ENCODE measurements around the gene AKR7A2.

The AKR7A2 gene

DNA sequence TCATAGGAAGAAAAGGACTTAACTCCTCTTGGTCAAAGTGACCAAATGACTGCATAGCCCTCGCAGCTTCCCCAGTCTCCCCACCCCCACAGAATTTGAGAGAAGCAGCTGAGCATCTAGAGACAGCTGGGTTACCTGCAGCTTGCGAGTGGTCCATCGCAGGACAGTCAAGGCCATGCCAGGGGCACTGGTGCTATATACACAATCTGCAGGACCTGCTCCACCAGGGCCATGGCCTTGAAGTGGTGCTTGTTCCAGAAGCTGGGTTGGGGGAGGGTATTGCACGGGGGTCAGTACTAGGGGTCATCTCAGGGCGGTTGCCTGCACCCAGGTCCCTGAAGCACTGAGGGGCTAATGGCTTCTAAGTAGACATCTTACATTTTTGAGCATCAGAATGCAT lies 49.9 kb downstream of the AKR7A2 start:
- no CpG with 5 or more reads among the region's 5 CpGs for WGBS, 2 donors (ENCODE audit: extremely low coverage in 2 of 2, insufficient read length in 2 of 2, insufficient replicate concordance in 1 of 2)
- H3K18ac ChIP-seq (ENCODE audit: low read length) = no peak overlapping the region
- no peaks in the 10 kb centered on the region for H3K9me3 ChIP-seq (replicated peaks in 1 of 2; ENCODE audit: control insufficient read depth in 2 of 2, insufficient read depth in 1 of 2, low read depth in 1 of 2, low read length in 2 of 2)
- H3K9ac ChIP-seq (ENCODE audit: low read depth, low read length, poor library complexity) = no peak overlapping the region
- H2BK120ac ChIP-seq (ENCODE audit: low read depth, low read length) = no peak overlapping the region
- no peak for DNase-seq (ENCODE audit: low spot score)
- H3K79me1 ChIP-seq (ENCODE audit: low read depth, low read length) = no peaks in the 10 kb centered on the region
- no peak overlapping the region for H3K4ac ChIP-seq (ENCODE audit: low read length)
- H3K4me1 ChIP-seq (ENCODE audit: control insufficient read depth in 2 of 2, insufficient read depth in 1 of 2, low read depth in 1 of 2, low read length in 2 of 2) = no peaks in the 10 kb centered on the region
- H3K36me3 ChIP-seq (replicated peaks in 1 of 2; ENCODE audit: control insufficient read depth in 2 of 2, insufficient read depth in 2 of 2, low read length in 2 of 2) = peaks cover 23 to 41% of the 10 kb centered on the region in 2 donors
- peaks cover 0 to 2% (median 0%) of the 10 kb centered on the region in 3 experiments for H3K27me3 ChIP-seq (ENCODE audit: control insufficient read depth in 3 of 3, insufficient read depth in 3 of 3, low read depth in 1 of 3, low read length in 3 of 3)
- no peak overlapping the region for H2AFZ ChIP-seq (ENCODE audit: low read length)
- no peak overlapping the region for H2BK12ac ChIP-seq (ENCODE audit: low read length)
- no peak overlapping the region for H4K8ac ChIP-seq (ENCODE audit: low read depth, low read length)
- no peak overlapping the region for H3K14ac ChIP-seq (ENCODE audit: low read length)
- no peak overlapping the region for H3K23ac ChIP-seq (ENCODE audit: low read depth, low read length, poor library complexity)
- H3K27ac ChIP-seq (replicated peaks; ENCODE audit: low read length) = no peak overlapping the region
- H3K4me3 ChIP-seq (ENCODE audit: low read length in 2 of 2) = no peak overlapping the region
- no peak overlapping the region for H2AK5ac ChIP-seq (ENCODE audit: low read depth, low read length)
- H2BK5ac ChIP-seq (ENCODE audit: low read length) = no peak overlapping the region
- H4K91ac ChIP-seq (ENCODE audit: low read depth, low read length, poor library complexity) = no peak overlapping the region
- no peak overlapping the region for H2BK15ac ChIP-seq (ENCODE audit: low read length)
- H3K4me2 ChIP-seq (ENCODE audit: insufficient read depth, low read length, poor library complexity, severe bottlenecking) = no peak overlapping the region

- Histone ChIP-seq H3K27me3 (ENCODE audit: control insufficient read depth in 3 of 3, insufficient read depth in 3 of 3, low read depth in 1 of 3, low read length in 3 of 3) (peaks cover 0 to under 1% (median 0%) of the 10 kb centered on the region in 3 experiments), H3K4me2 (ENCODE audit: insufficient read depth, low read length, poor library complexity, severe bottlenecking) (no peak overlapping the region), H3K4me1 (ENCODE audit: control insufficient read depth in 2 of 2, insufficient read depth in 1 of 2, low read depth in 1 of 2, low read length in 2 of 2) (no peaks in the 10 kb centered on the region), H3K14ac (ENCODE audit: low read length) (no peak overlapping the region), H3K9ac (ENCODE audit: low read depth, low read length, poor library complexity) (no peak overlapping the region), H3K4me3 (ENCODE audit: low read length in 2 of 2) (no peak overlapping the region), H3K4ac (ENCODE audit: low read length) (no peak overlapping the region), H4K91ac (ENCODE audit: low read depth, low read length, poor library complexity) (no peak overlapping the region), H3K36me3 (replicated peaks in 1 of 2; ENCODE audit: control insufficient read depth in 2 of 2, insufficient read depth in 2 of 2, low read length in 2 of 2) (peaks cover 36 to 56% of the 10 kb centered on the region in 2 donors), H2BK5ac (ENCODE audit: low read length) (no peak overlapping the region), H3K79me1 (ENCODE audit: low read depth, low read length) (peaks cover 2% of the 10 kb centered on the region), H4K8ac (ENCODE audit: low read depth, low read length) (no peak overlapping the region), H2AFZ (ENCODE audit: low read length) (no peak overlapping the region), H3K18ac (ENCODE audit: low read length) (no peak overlapping the region), H2BK15ac (ENCODE audit: low read length) (no peak overlapping the region), H3K9me3 (replicated peaks in 1 of 2; ENCODE audit: control insufficient read depth in 2 of 2, insufficient read depth in 1 of 2, low read depth in 1 of 2, low read length in 2 of 2) (no peaks in the 10 kb centered on the region), H2AK5ac (ENCODE audit: low read depth, low read length) (no peak overlapping the region), H3K27ac (replicated peaks; ENCODE audit: low read length) (no peak overlapping the region), H2BK120ac (ENCODE audit: low read depth, low read length) (no peak overlapping the region), H2BK12ac (ENCODE audit: low read length) (no peak overlapping the region), H3K23ac (ENCODE audit: low read depth, low read length, poor library complexity) (no peak overlapping the region)
- no peak for DNase-seq (ENCODE audit: low spot score)
- WGBS, 2 donors (ENCODE audit: extremely low coverage in 2 of 2, insufficient read length in 2 of 2, insufficient replicate concordance in 1 of 2) = no CpG with 5 or more reads among the region's 21 CpGs
Measured at GRCh38 chr1:19260211-19261138, 51.5 kb downstream of the AKR7A2 start.

GRCh38 chr1:19258353-19258752 lies 53.6 kb downstream of the AKR7A2 start:
- H3K14ac ChIP-seq (ENCODE audit: low read length) = no peak overlapping the region
- no peak overlapping the region for H2BK5ac ChIP-seq (ENCODE audit: low read length)
- H3K9ac ChIP-seq (ENCODE audit: low read depth, low read length, poor library complexity) = no peak overlapping the region
- H2AFZ ChIP-seq (ENCODE audit: low read length) = no peak overlapping the region
- no peak overlapping the region for H3K23ac ChIP-seq (ENCODE audit: low read depth, low read length, poor library complexity)
- no peak overlapping the region for H2BK12ac ChIP-seq (ENCODE audit: low read length)
- H3K27me3 ChIP-seq (ENCODE audit: control insufficient read depth in 3 of 3, insufficient read depth in 3 of 3, low read depth in 1 of 3, low read length in 3 of 3) = no peaks in the 10 kb centered on the region
- H3K27ac ChIP-seq (replicated peaks; ENCODE audit: low read length) = no peak overlapping the region
- H2AK5ac ChIP-seq (ENCODE audit: low read depth, low read length) = no peak overlapping the region
- peak overlapping the region in 1 of 2 donors; percentile 11 for H3K4me3 ChIP-seq (ENCODE audit: low read length in 2 of 2)
- H3K79me1 ChIP-seq (ENCODE audit: low read depth, low read length) = peaks cover 2% of the 10 kb centered on the region
- WGBS, 2 donors (ENCODE audit: extremely low coverage in 2 of 2, insufficient read length in 2 of 2, insufficient replicate concordance in 1 of 2) = no CpG with 5 or more reads among the region's 10 CpGs
- no peak overlapping the region for H3K18ac ChIP-seq (ENCODE audit: low read length)
- no peak overlapping the region for H3K4me2 ChIP-seq (ENCODE audit: insufficient read depth, low read length, poor library complexity, severe bottlenecking)
- peaks cover 2 to 6% of the 10 kb centered on the region in 2 donors for H3K4me1 ChIP-seq (ENCODE audit: control insufficient read depth in 2 of 2, insufficient read depth in 1 of 2, low read depth in 1 of 2, low read length in 2 of 2)
- no peak overlapping the region for H3K4ac ChIP-seq (ENCODE audit: low read length)
- DNase-seq (ENCODE audit: low spot score) = no peak
- H4K8ac ChIP-seq (ENCODE audit: low read depth, low read length) = no peak overlapping the region
- H3K36me3 ChIP-seq (replicated peaks in 1 of 2; ENCODE audit: control insufficient read depth in 2 of 2, insufficient read depth in 2 of 2, low read length in 2 of 2) = peaks cover 39 to 77% of the 10 kb centered on the region in 2 donors
- no peak overlapping the region for H2BK15ac ChIP-seq (ENCODE audit: low read length)
- no peak overlapping the region for H4K91ac ChIP-seq (ENCODE audit: low read depth, low read length, poor library complexity)
- H3K9me3 ChIP-seq (replicated peaks in 1 of 2; ENCODE audit: control insufficient read depth in 2 of 2, insufficient read depth in 1 of 2, low read depth in 1 of 2, low read length in 2 of 2) = no peaks in the 10 kb centered on the region
- no peak overlapping the region for H2BK120ac ChIP-seq (ENCODE audit: low read depth, low read length)

DNA sequence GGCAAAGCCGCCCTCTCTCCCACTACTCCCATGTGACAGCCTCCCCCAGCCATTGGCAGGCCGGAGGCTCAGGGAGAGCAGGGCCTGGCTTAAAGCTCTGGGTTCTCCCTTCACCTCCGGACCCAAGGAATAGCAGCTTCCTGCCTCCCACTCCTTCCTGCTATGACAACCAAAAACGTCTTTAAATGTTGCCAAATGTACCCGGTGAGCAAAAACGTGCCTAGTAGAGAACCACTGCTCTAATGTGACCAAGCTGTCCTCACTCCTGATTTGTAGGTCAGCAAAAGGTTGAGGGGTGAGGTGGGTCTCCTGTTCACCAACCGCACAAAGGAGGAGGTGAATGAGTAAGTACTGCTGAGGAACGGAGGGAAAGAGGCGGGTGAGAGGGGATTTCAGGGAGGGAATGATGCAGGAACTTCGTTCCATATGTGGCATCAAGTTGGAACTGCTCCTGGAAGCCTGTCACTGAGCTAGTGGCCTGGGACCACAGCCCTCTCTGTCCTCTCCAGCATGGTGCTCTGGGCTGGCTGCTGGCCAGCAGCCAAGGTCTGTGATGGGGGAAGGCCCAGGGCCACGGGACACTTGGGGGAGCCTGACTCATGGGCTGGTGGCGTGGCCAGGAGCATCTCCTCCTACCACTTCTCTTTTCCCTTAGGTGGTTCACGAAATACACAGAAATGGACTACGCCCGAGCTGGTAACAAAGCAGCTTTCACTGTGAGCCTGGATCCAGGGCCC lies 54.6 kb downstream of the AKR7A2 start:
- H2BK120ac ChIP-seq (ENCODE audit: low read depth, low read length) = no peak overlapping the region
- H3K18ac ChIP-seq (ENCODE audit: low read length) = no peak overlapping the region
- H3K4me2 ChIP-seq (ENCODE audit: insufficient read depth, low read length, poor library complexity, severe bottlenecking) = no peak overlapping the region
- H3K27me3 ChIP-seq (ENCODE audit: control insufficient read depth in 3 of 3, insufficient read depth in 3 of 3, low read depth in 1 of 3, low read length in 3 of 3) = no peaks in the 10 kb centered on the region
- H3K4me3 ChIP-seq (ENCODE audit: low read length in 2 of 2) = no peak overlapping the region
- H4K91ac ChIP-seq (ENCODE audit: low read depth, low read length, poor library complexity) = no peak overlapping the region
- no peak overlapping the region for H3K27ac ChIP-seq (replicated peaks; ENCODE audit: low read length)
- H3K23ac ChIP-seq (ENCODE audit: low read depth, low read length, poor library complexity) = peak overlapping the region; percentile 21
- H3K79me1 ChIP-seq (ENCODE audit: low read depth, low read length) = peaks cover 2% of the 10 kb centered on the region
- H3K9me3 ChIP-seq (replicated peaks in 1 of 2; ENCODE audit: control insufficient read depth in 2 of 2, insufficient read depth in 1 of 2, low read depth in 1 of 2, low read length in 2 of 2) = no peaks in the 10 kb centered on the region
- H3K4me1 ChIP-seq (ENCODE audit: control insufficient read depth in 2 of 2, insufficient read depth in 1 of 2, low read depth in 1 of 2, low read length in 2 of 2) = peaks cover 6 to 10% of the 10 kb centered on the region in 2 donors
- H3K9ac ChIP-seq (ENCODE audit: low read depth, low read length, poor library complexity) = no peak overlapping the region
- no peak overlapping the region for H2BK15ac ChIP-seq (ENCODE audit: low read length)
- H2BK5ac ChIP-seq (ENCODE audit: low read length) = no peak overlapping the region
- no peak overlapping the region for H4K8ac ChIP-seq (ENCODE audit: low read depth, low read length)
- no peak overlapping the region for H2AK5ac ChIP-seq (ENCODE audit: low read depth, low read length)
- H2AFZ ChIP-seq (ENCODE audit: low read length) = no peak overlapping the region
- DNase-seq (ENCODE audit: low spot score) = no peak
- H3K36me3 ChIP-seq (replicated peaks in 1 of 2; ENCODE audit: control insufficient read depth in 2 of 2, insufficient read depth in 2 of 2, low read length in 2 of 2) = peaks cover 39 to 80% of the 10 kb centered on the region in 2 donors
- H3K4ac ChIP-seq (ENCODE audit: low read length) = no peak overlapping the region
- no peak overlapping the region for H3K14ac ChIP-seq (ENCODE audit: low read length)
- WGBS, 2 donors (ENCODE audit: extremely low coverage in 2 of 2, insufficient read length in 2 of 2, insufficient replicate concordance in 1 of 2) = no CpG with 5 or more reads among the region's 15 CpGs
- no peak overlapping the region for H2BK12ac ChIP-seq (ENCODE audit: low read length)
